ENCODE results near the gene SBNO2.
A peak's percentile ranks its signal among the peaks of the same experiment; 100 is the strongest.

SBNO2 gene, protein sequence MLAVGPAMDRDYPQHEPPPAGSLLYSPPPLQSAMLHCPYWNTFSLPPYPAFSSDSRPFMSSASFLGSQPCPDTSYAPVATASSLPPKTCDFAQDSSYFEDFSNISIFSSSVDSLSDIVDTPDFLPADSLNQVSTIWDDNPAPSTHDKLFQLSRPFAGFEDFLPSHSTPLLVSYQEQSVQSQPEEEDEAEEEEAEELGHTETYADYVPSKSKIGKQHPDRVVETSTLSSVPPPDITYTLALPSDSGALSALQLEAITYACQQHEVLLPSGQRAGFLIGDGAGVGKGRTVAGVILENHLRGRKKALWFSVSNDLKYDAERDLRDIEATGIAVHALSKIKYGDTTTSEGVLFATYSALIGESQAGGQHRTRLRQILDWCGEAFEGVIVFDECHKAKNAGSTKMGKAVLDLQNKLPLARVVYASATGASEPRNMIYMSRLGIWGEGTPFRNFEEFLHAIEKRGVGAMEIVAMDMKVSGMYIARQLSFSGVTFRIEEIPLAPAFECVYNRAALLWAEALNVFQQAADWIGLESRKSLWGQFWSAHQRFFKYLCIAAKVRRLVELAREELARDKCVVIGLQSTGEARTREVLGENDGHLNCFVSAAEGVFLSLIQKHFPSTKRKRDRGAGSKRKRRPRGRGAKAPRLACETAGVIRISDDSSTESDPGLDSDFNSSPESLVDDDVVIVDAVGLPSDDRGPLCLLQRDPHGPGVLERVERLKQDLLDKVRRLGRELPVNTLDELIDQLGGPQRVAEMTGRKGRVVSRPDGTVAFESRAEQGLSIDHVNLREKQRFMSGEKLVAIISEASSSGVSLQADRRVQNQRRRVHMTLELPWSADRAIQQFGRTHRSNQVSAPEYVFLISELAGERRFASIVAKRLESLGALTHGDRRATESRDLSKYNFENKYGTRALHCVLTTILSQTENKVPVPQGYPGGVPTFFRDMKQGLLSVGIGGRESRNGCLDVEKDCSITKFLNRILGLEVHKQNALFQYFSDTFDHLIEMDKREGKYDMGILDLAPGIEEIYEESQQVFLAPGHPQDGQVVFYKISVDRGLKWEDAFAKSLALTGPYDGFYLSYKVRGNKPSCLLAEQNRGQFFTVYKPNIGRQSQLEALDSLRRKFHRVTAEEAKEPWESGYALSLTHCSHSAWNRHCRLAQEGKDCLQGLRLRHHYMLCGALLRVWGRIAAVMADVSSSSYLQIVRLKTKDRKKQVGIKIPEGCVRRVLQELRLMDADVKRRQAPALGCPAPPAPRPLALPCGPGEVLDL (N-terminal part only)

DNA sequence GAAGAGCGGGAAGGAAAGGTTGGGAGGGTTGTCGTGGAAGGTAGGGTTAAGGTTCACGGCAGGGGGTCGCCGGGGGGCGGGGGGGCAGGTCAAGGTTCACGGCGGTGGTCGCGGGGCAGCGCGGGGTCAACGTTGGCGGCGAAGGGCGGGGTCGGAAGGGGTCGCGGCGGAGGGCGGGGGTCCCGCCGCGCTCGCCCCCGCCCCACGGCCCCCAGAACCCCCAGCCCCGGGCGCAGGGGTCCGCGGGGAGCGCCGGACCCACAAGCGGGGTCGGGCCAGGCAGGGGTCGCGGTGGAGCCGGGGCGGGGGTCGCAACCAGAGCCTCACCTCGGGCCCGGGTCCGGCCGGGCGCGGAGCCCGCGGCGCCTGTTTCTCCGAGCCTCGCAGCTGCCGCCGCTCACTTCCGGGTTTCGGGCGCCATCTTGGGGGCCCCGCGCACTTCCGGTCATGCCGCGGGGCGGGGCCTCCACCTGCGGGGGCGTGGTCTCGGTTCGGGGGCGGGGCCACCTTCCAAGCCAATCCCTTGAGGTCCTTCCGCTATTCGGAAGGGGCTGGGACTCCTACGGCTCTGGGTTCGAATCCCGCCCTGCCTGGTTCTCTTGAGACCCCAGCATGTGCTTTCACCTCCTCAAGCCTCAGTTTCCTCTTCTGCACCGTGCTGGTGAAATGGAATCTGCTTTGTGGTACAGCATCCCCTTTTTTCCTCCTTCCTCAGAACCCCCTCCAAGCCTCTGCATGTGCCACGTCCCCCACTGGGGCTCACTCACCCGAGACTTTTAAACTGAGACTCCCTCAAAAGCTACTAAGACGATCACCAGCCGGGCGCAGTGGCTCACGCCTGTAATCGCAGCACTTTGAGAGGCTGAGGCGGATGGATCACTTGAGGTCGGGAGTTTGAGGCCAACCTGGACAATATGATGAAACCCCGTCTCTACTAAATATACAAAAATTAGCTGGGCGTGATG, at the start of gene SBNO2:
TSS of gene SBNO2 (minus strand) at position 424 of the 965 bp plus-strand sequence. CDS start 19,992 bp downstream, outside the sequence.
- DNase-seq, result peak; percentile 93

DNA sequence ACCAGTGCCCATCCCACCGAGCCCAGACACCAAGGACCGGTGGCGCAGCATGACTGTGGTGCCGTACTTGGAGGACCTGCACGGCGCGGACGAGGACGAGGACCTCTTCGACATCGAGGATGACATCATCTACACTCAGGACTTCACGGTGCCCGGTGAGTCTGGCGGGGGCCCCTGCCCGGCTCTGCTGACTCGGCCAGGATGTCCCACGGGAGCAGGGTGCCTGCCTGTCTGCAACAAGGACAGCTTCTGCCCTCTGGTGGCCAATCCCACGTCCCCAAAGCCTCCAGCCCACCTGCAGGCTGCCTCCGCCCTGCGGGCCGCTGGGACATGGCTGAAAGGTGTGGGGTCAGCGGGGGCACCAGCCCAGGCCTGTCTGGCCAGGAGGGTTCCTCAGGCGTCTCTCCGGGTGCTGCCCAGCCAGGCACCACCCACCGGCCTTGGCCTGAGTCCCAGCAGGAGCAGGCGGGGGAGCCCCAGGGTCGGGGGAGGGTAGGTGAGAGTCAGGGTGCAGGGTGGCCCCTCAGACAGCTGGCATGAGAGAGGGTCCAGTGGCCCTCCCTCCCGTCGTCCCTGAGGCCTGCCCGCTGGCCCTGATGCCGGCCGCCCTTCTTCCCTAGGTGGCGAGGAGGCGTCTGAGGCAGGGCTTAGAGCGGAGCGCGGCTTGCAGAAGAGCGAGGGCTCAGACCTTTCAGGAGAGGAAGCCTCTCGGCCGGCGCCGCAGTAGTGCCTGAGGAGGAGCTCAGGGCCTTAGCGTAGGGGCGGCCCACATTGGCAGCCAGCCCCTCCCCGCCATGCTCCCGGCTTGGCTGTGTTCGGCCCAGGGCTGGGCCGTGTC, 49.2 kb upstream of the SBNO2 start:
- peak; percentile 29 for DNase-seq

DNA sequence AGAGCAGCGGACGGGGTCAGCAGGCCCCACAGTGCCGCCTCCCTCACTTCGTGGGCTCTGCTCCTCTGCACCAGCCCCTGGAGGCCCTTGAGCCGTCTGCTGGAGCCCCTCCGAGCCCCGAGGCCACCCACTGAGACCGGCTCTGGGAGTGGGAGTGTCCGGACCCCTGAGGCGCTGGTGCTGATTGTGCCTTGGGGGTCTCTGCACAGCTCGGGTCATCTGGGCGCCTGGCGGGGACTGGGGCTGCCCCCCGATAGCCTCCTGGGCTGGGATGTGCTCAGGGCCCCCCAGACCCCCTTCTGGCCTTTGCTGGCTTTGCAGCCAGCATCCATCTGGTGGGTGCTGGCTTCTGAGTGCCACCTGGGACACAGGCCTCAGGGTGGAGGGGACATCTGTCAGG, 48.3 kb upstream of the SBNO2 start:
- DNase-seq, result no peak

DNA sequence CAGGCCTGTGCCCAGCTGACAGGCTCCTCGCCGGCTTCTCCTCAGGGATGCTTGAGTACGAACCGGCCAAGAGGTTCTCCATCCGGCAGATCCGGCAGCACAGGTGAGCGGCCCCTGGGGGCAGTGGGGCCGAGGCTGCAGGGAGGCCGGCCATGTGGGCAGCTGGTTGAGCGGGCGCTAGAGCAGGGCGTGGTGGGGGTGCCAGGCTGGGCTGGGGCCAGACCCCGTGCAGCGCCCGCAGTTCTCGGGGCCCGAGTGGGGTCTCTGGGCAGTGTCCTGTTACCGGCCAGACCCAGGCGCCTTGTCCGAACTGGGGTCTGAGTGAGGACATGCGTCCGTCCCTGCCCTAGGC, 47.8 kb upstream of the SBNO2 start:
- DNase-seq, result no peak

DNA sequence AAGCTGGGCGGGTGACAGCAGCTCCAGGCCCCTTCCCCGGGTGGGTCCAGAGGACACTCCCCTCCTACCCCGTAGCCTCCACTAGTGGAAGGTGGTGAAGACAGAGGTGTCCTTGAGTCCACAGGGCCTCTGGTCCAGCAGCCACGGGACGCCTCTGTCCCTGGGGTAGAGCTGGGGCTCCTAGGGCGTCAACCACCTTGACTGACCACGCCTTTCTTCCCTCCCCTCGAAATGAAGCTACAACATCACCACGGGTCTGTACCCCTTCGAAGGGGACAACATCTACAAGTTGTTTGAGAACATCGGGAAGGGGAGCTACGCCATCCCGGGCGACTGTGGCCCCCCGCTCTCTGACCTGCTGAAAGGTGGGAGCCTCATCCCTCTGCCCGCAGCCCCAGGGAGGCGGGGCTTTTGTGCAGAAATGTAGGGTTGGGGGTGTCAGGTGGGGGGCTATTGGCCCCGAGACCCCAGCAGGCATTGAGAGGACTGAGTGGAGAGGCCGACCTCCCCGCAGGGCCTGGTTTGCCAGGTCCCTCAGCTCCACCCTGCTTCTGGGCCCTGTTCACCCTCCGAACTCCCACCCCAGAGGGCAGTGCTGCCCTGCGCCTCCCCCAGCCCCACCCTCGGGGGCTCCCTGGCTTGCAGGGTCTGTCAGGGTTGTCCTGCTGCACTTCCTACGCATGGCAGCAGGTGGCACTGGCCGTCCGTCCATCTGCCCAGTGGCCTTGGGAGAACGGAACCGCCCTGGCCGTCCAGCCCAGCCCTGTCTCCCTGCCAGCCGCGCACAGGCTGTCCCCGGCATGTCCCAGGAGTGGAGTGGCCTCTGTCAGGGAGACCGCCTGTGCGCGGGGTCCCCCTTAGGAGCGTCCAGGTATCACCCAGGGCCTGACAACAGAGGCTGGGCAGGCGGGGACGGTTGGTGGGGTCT, 47.2 kb upstream of the SBNO2 start:
- DNase-seq, result no peak

DNA sequence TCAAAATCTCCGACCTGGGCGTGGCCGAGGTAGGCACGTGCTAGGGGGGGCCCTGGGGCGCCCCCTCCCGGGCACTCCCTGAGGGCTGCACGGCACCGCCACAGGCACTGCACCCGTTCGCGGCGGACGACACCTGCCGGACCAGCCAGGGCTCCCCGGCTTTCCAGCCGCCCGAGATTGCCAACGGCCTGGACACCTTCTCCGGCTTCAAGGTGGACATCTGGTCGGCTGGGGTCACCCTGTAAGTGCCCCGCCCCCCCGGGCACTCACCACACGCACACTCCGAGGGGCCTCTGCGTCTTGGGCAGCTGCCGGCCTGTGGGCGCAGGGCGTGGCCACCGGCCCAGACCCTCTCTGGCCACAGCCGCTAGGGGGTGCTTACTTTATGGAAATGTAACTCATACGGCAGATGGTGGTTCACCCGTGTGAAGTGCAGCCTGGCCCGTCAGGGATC, 46.4 kb upstream of the SBNO2 start:
- no peak for DNase-seq

DNA sequence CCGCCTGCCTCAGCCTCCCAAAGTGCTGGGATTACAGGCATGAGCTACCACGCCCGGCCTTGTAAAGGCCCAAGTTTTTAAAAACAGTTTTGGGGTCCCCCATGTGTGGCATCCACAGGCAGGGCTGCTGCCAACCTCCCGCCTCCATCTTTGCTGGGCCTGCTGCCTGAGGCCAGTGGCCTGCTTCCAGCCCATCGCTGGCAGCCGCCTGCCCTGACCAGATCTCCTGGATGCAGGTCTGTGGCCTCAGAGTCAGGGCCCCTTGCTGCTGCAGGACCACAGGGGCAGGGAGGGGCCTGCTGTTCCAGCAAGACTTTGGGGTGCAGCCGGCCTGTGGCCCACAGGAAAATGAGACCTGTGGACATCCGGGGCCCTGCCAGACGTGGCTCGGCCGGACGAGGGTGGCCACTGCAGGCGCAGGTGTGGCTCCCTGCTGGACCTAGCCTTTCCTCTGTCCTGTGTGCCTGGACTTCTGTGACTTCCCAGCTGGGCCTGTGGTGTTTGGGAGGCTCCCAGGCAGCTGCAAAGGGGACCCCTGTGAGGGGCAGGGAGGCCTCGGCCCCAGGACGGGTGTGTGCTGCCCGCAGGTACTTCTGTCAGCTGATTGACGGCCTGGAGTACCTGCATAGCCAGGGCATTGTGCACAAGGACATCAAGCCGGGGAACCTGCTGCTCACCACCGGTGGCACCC, 45.9 kb upstream of the SBNO2 start:
- DNase-seq, result no peak

DNA sequence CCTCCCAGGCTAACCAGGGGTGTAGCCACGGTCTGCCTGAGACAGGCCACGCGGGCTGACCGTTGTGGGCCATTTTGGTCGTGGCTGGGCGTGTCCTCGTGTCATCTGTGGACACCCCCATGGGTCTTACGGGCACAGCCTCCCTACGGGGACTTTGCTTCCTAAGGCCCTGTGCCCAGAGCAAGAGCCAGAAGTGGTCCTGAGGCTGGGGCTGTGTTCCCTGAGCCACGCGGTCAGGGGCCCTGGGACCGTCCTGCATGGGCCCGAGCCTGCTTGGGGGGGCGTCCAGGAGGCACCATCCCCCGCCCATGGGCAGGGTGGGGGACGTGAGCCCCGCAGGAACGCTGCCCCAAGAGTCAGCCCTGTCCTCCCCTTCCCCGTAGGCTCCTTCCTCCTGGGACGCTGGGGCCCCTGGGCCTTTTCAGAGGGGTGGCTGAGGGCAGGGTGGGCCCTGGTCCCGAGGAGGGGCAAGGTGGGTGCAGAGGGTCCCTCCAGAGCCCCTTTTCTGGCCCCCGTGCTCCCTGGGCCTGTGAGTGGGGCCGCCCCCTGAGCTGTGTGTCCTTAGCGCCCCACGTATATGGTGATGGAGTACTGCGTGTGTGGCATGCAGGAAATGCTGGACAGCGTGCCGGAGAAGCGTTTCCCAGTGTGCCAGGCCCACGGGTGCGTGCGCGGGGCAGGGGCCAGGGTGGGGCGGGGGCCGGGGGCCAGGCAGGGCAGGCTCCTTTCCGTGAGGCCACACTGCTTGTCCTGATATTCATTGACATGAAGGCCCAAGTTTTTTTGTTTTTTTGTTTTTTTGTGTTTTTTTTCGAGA, 44.9 kb upstream of the SBNO2 start:
- DNase-seq, result no peak

DNA sequence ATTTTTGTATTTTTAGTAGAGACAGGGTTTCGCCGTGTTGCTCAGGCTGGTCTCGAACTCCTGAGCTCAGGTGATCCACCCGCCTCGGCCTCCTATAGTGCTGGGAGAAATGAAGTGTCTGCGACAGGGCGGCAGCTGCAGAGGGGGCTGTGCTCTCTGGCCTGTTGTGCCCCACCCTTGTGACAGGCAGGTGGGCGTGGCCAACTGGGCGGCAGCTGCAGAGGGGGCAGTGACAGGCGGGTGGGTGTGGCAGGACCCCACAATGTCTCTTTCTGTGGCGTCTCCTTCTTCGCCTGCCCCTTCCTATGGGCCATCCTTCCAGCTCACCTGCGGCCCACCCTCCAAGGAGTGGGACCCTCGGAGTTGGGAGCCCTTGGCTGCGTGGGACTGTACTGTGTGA, 43.3 kb upstream of the SBNO2 start:
- DNase-seq, result no peak

DNA sequence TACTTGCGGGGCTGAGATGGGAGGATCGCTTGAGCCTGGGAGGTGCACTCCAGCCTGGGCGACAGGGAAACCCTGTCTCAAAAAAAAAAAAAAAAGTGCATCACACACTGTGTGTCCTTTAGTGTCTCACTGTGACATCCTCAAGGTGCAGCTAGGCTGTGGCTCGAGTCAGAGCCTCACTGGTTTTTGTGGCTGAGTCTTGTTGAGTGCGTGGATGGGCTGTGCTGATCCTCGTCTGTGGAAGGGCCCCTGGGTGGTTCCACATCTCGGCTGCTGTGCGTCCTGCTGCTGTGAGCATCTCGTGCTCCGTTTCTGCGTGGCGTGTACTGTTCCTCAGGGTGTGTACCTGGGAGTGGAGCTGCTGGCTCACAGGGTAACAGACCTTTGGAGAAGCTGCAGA, 42.7 kb upstream of the SBNO2 start:
- DNase-seq, result no peak

DNA sequence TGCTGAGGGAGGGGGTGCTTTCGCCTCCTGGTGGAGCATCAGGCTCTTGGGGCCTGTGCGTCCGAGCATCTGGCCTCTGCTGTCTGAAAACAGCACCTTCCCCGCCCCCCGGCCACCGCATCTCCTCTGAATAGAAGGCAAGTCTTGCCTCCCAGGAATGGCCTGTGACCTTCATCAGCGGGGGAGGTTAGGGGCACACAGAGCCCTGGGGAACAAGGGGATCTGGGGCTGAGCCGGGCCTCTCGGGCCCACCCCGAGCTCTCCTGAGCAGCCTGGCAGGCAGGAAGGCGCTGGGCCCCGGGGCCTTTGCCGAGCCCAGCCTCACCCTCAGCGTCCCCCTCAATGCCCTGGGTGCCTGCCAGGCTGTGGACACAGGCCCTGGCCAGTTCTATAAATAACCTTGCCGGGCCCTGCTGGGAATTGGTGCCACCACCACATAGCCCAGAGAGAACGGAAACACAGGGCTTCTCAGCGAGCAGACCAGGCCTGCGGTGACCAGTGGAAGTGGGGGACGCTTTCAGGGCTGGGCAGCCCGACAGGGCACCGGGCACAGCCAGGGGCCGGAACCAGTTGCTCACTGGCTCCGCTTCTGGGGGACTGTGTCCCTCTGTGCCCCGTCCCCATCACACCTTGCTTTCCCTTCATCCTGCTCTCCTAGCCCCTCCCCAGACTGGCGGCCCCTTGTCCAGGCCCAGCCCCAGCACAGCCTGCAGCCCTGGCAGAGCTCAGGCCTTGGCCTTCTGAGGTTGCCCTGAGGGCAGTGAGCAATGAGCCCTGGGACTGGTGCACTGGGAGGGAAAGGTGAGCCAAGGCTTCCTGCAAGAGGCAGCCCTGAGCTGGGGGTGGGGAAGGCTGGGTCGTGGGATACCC, 41.0 kb upstream of the SBNO2 start:
- no peak for DNase-seq

DNA sequence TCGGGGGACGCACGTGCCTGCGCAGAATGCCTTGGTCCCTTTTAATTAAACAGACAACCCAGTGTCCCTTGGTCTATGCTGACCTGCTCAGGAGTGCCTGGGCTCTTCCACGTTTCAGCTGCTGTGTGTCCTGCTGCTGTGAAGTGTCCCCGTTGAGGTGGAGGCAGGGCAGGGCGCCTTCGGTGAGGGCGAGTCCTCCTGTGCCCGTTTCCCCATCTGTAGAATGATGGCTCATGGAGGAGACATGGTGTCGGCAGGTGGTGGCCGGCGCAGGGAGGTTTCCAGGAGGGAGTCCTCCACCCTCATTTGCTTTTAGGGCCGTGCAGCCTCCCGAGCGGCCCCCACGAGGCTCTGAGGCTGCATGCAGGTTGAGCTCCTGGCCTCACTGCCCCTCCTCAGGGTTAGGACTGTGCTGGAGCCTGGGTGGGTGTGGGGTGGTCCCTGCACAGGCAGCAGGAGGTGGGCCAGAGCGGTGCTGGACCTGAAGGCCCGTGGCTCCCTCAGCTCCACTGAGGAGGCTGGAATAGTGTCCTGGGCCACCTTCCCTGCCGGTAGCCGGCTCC, 40.3 kb upstream of the SBNO2 start:
- no peak for DNase-seq

DNA sequence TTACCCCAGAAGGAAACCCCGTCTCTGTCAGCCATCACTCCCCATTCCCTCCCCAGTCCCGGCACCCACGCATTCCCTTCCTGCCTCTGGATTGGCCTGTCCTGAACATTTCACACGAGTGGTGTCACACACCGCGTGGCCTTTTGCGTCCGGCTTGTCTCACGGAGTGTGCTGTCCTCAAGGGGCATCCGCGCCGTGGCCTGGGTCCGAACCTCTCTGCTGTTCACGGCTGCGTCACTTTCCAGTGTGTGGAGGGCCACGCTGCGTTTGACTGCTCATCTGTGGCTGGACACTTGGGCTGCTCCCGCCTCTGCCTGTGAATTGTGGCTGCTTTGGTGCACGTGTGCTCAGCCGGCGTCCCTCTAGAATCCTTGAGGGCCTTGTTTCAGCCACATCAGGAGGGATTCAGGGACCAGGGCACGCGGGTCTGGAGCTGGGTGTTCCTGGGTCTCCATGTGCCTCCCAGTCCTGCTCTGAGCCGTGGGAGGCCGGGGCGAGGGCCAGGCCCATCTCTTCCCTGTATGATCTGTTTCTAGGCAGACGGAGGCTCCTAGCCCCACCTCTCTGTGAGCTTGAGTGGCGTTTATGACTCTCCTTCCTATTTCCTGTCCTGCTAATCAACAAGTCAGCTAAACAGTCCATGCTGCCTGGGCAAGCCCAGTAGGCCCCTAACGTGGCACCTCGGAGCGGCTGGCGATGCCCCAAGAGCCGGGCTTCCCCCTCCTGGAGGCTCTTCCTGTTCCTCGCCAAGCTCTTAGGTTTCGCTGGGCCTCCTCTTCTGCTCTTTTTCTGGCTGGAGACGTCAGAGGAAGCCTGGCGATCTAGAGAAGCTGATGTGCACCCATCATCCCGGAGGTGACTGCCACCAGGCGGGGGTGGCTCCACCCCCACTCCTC, 39.6 kb upstream of the SBNO2 start:
- DNase-seq, result peak; percentile 61

DNA sequence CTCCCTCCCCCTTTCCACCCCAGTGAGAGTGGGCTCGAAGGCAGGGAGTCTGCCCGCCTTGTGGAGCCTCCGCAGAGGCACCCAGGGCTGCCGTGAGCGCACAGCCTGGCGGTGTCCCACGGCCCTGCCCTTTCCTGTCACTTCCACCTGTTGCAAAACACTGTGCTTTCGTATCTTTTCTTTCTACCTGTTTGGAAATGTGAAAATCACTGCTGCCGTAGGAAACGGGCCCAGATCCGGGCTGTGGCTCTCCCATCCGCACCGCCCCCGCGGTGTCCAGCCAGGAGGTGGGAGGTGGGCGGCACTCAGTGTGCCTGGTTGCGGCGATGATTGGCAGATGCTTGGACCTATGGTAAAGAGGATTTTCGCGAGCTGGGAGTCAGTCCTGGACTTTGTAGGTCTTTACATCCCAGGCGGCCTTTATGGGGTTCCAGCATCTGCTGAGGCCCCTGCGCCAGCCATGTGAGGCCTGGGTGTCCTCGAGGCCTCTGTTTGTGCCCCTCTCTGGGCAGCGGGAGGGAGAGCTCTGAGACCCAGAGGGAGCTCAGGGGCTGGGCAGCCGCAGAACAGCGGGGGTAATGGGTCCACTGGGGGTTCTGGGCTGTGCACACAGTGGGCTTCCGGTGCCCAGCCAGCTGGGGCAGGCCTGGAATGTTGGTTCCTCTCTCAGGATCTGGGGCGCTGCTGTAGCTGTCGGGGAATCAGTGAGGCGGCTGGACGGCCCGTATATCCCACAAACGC, 37.6 kb upstream of the SBNO2 start:
- DNase-seq, result no peak

DNA sequence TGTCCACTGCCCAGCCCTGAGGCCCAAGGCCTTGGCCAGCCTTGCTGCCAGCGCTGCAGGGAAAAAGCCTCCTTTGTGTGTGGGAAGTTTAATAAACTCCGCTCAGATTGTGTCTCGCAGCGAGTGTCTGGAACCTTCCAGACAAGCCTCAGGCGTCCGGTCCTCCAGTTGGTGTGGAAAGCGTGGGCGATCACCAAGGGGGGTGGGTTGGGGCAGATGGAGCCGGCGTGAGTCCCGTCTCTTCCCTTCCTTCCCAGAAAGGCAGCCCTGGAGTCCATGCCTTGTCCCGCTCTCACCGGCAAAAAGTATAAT, 36.1 kb upstream of the SBNO2 start:
- no peak for DNase-seq

Data from stimulated activated CD4-positive, alpha-beta T cell treated with anti-CD3 and anti-CD28 coated beads, Interleukin-1b, Interleukin-23, amount 100 ng/mL, for 48 hours (primary cell).